VCaP (cell line): ENCODE data around the gene RP9.

Source experiments
- H3K27ac ChIP-seq: fragments of 450-650 bp; 2 replicates; pipeline ENCODE4 v1.5.1; 2017
- CTCF ChIP-seq: fragments of 450-650 bp; conservative IDR thresholded peaks from 2 replicates; pipeline ENCODE4 v1.5.1; 2017; ENCODE audit warnings: mild to moderate bottlenecking, moderate library complexity

Gene RP9

GRCh38 chr7:33087858-33088257, 21.3 kb downstream of the RP9 start:
- no peak overlapping the region for H3K27ac ChIP-seq

GRCh38 chr7:33087356-33087755, 21.8 kb downstream of the RP9 start:
- TF ChIP-seq CTCF, result no peak
- H3K27ac ChIP-seq, result no peak overlapping the region

More at GRCh38 chr7:33087858-33088257, 21.3 kb downstream of the RP9 start:
- no peak for TF ChIP-seq CTCF

- no peak overlapping the region for H3K27ac ChIP-seq
- no peak for TF ChIP-seq CTCF
Observed at GRCh38 chr7:33079763-33080690, 29.2 kb downstream of the RP9 start.

- no peak for TF ChIP-seq CTCF
- no peak overlapping the region for H3K27ac ChIP-seq
Observed at GRCh38 chr7:33079096-33079495, 30.1 kb downstream of the RP9 start.

GRCh38 chr7:33076737-33077136, 32.5 kb downstream of the RP9 start:
- no peak for TF ChIP-seq CTCF
- peak overlapping the region; percentile 61; the same call in 1 of the 2 replicates for H3K27ac ChIP-seq

- no peak for TF ChIP-seq CTCF
- H3K27ac ChIP-seq, result peak overlapping the region; percentile 61
Observed at GRCh38 chr7:33075818-33076518, 33.2 kb downstream of the RP9 start.

GRCh38 chr7:33073243-33073642, 36.0 kb downstream of the RP9 start:
- H3K27ac ChIP-seq, result no peak overlapping the region
- TF ChIP-seq CTCF, result no peak
